Endothelial cell of umbilical vein (primary cell): Measurements from ENCODE around the gene AKAP13. TPM values are rescaled to one million over a fixed set of nuclear protein-coding genes. Genes with fewer than 3 reads are reported as not detected.

Experiments used
- BruUV-seq: library from RNA; stranded (reverse); fragments of 400-500 nt; replicated peaks from 2 replicates; lab custom pipeline; 2021; lab: Mats Ljungman, UMichigan
- CTCF ChIA-PET: fragments of 300-600, 350-600 bp; sonication (Branson Sonifier 250); formaldehyde crosslinking; loops from one replicate; lab custom pipeline; 2021; ENCODE audit warnings: antibody characterized with exemption, inconsistent platforms; lab: Charles Lee
- POLR2A ChIA-PET: fragments of 300-600, 350-600 bp; sonication (Branson Sonifier 250); formaldehyde crosslinking; loops from one replicate; lab custom pipeline; 2021; ENCODE audit warnings: antibody characterized with exemption, inconsistent platforms; lab: Charles Lee
- DNase-seq: peaks from one replicate; pipeline ENCODE4 v3.0.0-alpha.2; 2011; ENCODE audit warnings: low read depth, low spot score
- FAIRE-seq: peaks from 2 replicates; lab custom pipeline; 2011; peaks lifted over from hg19 to GRCh38; lab: Jason Lieb, UNC
- H2AFZ ChIP-seq: 2 replicates; pipeline ENCODE4 v1.6.0; 2012; ENCODE audit warnings: low read depth, low read length, control low read depth, inconsistent platforms
- H3K27ac ChIP-seq: 2 replicates; pipeline ENCODE4 v1.5.1; 2011; ENCODE audit warnings: low read depth, mild to moderate bottlenecking, control low read depth, low read length, moderate library complexity; ENCODE audit not compliant: insufficient read depth
- H3K27me3 ChIP-seq, 2 experiments: 2 replicates each; pipeline versions ENCODE4 v1.6.0 to v1.6.1; 2011; ENCODE audit warnings: low read length in 2 of 2, mixed read lengths in 1 of 2; ENCODE audit not compliant: control insufficient read depth in 2 of 2, insufficient read depth in 2 of 2
- H3K36me3 ChIP-seq, 2 experiments: 2 replicates in 1 of 2; 3 replicates in 1 of 2; pipeline ENCODE4 v1.5.1; 2011; ENCODE audit warnings: low read length in 2 of 2, mild to moderate bottlenecking in 1 of 2, moderate library complexity in 1 of 2; ENCODE audit not compliant: control insufficient read depth in 2 of 2, insufficient read depth in 2 of 2; ENCODE audit errors: extremely low read depth in 1 of 2
- H3K4me1 ChIP-seq: 3 replicates; pipeline ENCODE4 v1.5.1; 2011; ENCODE audit warnings: mild to moderate bottlenecking, low read length; ENCODE audit not compliant: control insufficient read depth, insufficient read depth; ENCODE audit errors: extremely low read depth
- H3K4me2 ChIP-seq: 2 replicates; pipeline ENCODE4 v1.6.1; 2011; ENCODE audit warnings: low read length, control low read depth, mixed read lengths; ENCODE audit not compliant: insufficient read depth
- H3K4me3 ChIP-seq, 3 experiments: fragments of 200-600 bp in 1 of 3; sonication (generic), shearing (Covaris generic) in 1 of 3; replicated peaks in 1 of 3; 2 replicates each; pipeline ENCODE4 v1.5.1; 2011 to 2016; ENCODE audit warnings: control low read depth in 3 of 3, low read length in 3 of 3, mild to moderate bottlenecking in 2 of 3, inconsistent platforms in 1 of 3, low read depth in 1 of 3, moderate library complexity in 1 of 3; ENCODE audit not compliant: insufficient read depth in 1 of 3
- H3K79me2 ChIP-seq: 2 replicates; pipeline ENCODE4 v1.6.0; 2012; ENCODE audit warnings: low read length, inconsistent platforms; ENCODE audit not compliant: control insufficient read depth, insufficient read depth
- H3K9ac ChIP-seq: replicated peaks from 2 replicates; pipeline ENCODE3; 2011; ENCODE audit warnings: low read length, control low read depth; ENCODE audit not compliant: insufficient read depth; ENCODE audit errors: extremely low read depth
- H3K9me1 ChIP-seq: replicated peaks from 3 replicates; pipeline ENCODE4 v1.6.0; 2011; ENCODE audit warnings: mild to moderate bottlenecking, low read length; ENCODE audit not compliant: control insufficient read depth, insufficient read depth; ENCODE audit errors: extremely low read depth
- H3K9me3 ChIP-seq: replicated peaks from 2 replicates; pipeline ENCODE4 v1.5.1; 2012; ENCODE audit warnings: low read length, inconsistent platforms; ENCODE audit not compliant: control insufficient read depth, insufficient read depth
- H4K20me1 ChIP-seq: replicated peaks from 2 replicates; pipeline ENCODE3; 2011; ENCODE audit warnings: mild to moderate bottlenecking, low read length; ENCODE audit not compliant: control insufficient read depth, insufficient read depth; ENCODE audit errors: extremely low read depth
- CTCF ChIP-seq, 2 donors: IDR thresholded peaks; 1 replicate in 1 of 2; 2 replicates in 1 of 2; pipeline ENCODE4 v1.5.1; 2011; ENCODE audit warnings: low read length in 2 of 2, mild to moderate bottlenecking in 2 of 2, moderate library complexity in 2 of 2, control low read depth in 1 of 2, inconsistent platforms in 1 of 2, low read depth in 1 of 2; ENCODE audit not compliant: insufficient read depth in 1 of 2; ENCODE audit errors: extremely low read depth in 1 of 2
- EZH2 ChIP-seq: IDR thresholded peaks from 2 replicates; pipeline ENCODE4 v1.6.1; 2012; ENCODE audit warnings: borderline replicate concordance, low read depth, mild to moderate bottlenecking, moderate library complexity, low read length, inconsistent platforms; ENCODE audit not compliant: severe bottlenecking
- FOS ChIP-seq: IDR thresholded peaks from 2 replicates; pipeline ENCODE4 v1.6.1; 2011; ENCODE audit warnings: mild to moderate bottlenecking, low read length, moderate library complexity, borderline replicate concordance; ENCODE audit not compliant: insufficient read depth
- GATA2 ChIP-seq: IDR thresholded peaks from 2 replicates; pipeline ENCODE4 v1.7.0; 2011; ENCODE audit warnings: low read depth, mild to moderate bottlenecking, moderate library complexity, mixed read lengths, low read length; ENCODE audit not compliant: insufficient read length, insufficient read depth
- JUN ChIP-seq: IDR thresholded peaks from 2 replicates; pipeline ENCODE4 v1.6.1; 2011; ENCODE audit warnings: borderline replicate concordance, low read depth; ENCODE audit not compliant: insufficient read length, insufficient read depth
- MYC ChIP-seq: IDR thresholded peaks from one replicate; pipeline ENCODE4 v1.6.1; 2011; ENCODE audit warnings: mild to moderate bottlenecking, low read depth, low read length
- POLR2A ChIP-seq: IDR thresholded peaks from 2 replicates; pipeline ENCODE4 v1.6.1; 2012; ENCODE audit warnings: low read depth, mild to moderate bottlenecking, control low read depth, low read length
- POLR2AphosphoS5 ChIP-seq: IDR thresholded peaks from 2 replicates; pipeline ENCODE4 v1.6.1; 2012; ENCODE audit warnings: low read depth, mild to moderate bottlenecking, control low read depth, low read length, moderate library complexity; ENCODE audit not compliant: insufficient read depth
- dilution Hi-C: fragments of 300-500 bp; cut with MboI; formaldehyde crosslinking; loops from one replicate; pipeline ENCODE4 v1.15.0; 2019; ENCODE audit warnings: low sequenced_read_pairs; ENCODE audit not compliant: extremely low pct_ligation_motif_present
- intact Hi-C: fragments of 100-400 bp; cut with micrococcal nuclease; formaldehyde crosslinking; loops from one replicate; pipeline ENCODE4 v1.10.0; 2022
- polyA plus RNA-seq, 4 experiments: library from polyadenylated mRNA; depleted of rRNA in 3 of 4; stranded (reverse) in 3 of 4; unstranded in 1 of 4; fragments of >200 nt; gene quantifications; 2 replicates each; pipeline versions ENCODE4 v1.2.1 to v1.2.3, GENCODE V29; 2011 to 2012; ENCODE audit warnings: missing spikeins in 1 of 4
- total RNA-seq: library from RNA; stranded (reverse); gene quantifications from 2 replicates; pipeline ENCODE4 v1.2.3, GENCODE V29; 2021
- TF ChIP-seq, protein P1 (sequence below): IDR thresholded peaks from 2 replicates; pipeline ENCODE4 v1.6.1; 2011; ENCODE audit not compliant: insufficient read depth, insufficient read length

The AKAP13 gene
- total and polyA plus RNA-seq, 2 donors (not counting 3 experiments of a cell fraction or from before 2014, with no cell fraction given), result 22.8 to 87.8 TPM

GRCh38 chr15:85592148-85592547 is 211.7 kb downstream of the AKAP13 start:
- FAIRE-seq (no peak), DNase-seq (peak; percentile 93)
- H2AFZ ChIP-seq, result no peak overlapping the region
- H3K4me1 ChIP-seq, result peaks cover 11% of the 10 kb centered on the region
- peaks cover 10% of the 10 kb centered on the region for H3K79me2 ChIP-seq
- H3K36me3 ChIP-seq, result no peaks in the 10 kb centered on the region
- POLR2A ChIA-PET, result no interaction called here
- TF ChIP-seq GATA2, result no peak
- TF ChIP-seq POLR2A, result no peak
- peak; percentile 34 for TF ChIP-seq FOS
- peak; percentile 57 for TF ChIP-seq JUN
- TF ChIP-seq, protein P1, sequence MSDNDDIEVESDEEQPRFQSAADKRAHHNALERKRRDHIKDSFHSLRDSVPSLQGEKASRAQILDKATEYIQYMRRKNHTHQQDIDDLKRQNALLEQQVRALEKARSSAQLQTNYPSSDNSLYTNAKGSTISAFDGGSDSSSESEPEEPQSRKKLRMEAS, result no peak
- TF ChIP-seq MYC, result no peak
- no peak for TF ChIP-seq POLR2AphosphoS5
- peak in 1 of 2 donors; percentile 23 for TF ChIP-seq CTCF (IDR thresholded peaks at IDR 0.05; ENCODE audit: extremely low read depth in 1 of 2, insufficient read depth in 1 of 2, low read depth in 1 of 2, low read length in 2 of 2)
- no peak for TF ChIP-seq EZH2
- dilution Hi-C loops, result no loop called here
- intact Hi-C loops, result loop anchor here (1.0 to 2.0 kb wide), 4 partner anchors 10 to 139 kb away; no protein-coding TSS in a partner anchor
- no peak overlapping the region for H3K4me2 ChIP-seq
- peak overlapping the region; percentile 60 for H3K27ac ChIP-seq
- no peaks in the 10 kb centered on the region for H3K27me3 ChIP-seq
- H4K20me1 ChIP-seq, result no peaks in the 10 kb centered on the region
- no peaks in the 10 kb centered on the region for H3K9me3 ChIP-seq
- H3K9ac ChIP-seq, result peak overlapping the region; percentile 17
- CTCF ChIA-PET, result interaction anchor here (0.6 to 1.9 kb wide), 27 partner anchors 9 to 296 kb away, joined by 3 to 23 read pairs (median 5); no protein-coding TSS in a partner anchor
- H3K9me1 ChIP-seq, result no peaks in the 10 kb centered on the region
- BruUV-seq, result no TSS peak
- H3K4me3 ChIP-seq, result no peak overlapping the region
